Muscle of leg (tissue), 11 donors: ENCODE results near the gene NGRN. TPM values are rescaled to one million over a fixed set of nuclear protein-coding genes. Genes with fewer than 3 reads are reported as not detected.
"Not testable (repeated sequence)": the region's sequence is repeated elsewhere in the genome, so short reads cannot be mapped to it uniquely, and the experiment has no call there.

Source experiments
- DNase-seq: peaks from one replicate; pipeline ENCODE4 v3.0.0; 2013
- H3K27ac ChIP-seq: one replicate; pipeline ENCODE4 v1.5.1; 2013; ENCODE audit warnings: mild to moderate bottlenecking, low read length, control low read depth
- H3K27me3 ChIP-seq: one replicate; pipeline ENCODE4 v1.6.1; 2013; ENCODE audit warnings: low read length; ENCODE audit not compliant: control insufficient read depth, insufficient read depth
- H3K36me3 ChIP-seq: one replicate; pipeline ENCODE4 v1.6.1; 2013; ENCODE audit warnings: low read length; ENCODE audit not compliant: control insufficient read depth, insufficient read depth
- H3K4me1 ChIP-seq: one replicate; pipeline ENCODE4 v1.6.1; 2013; ENCODE audit warnings: low read length; ENCODE audit not compliant: control insufficient read depth, insufficient read depth
- H3K4me3 ChIP-seq: one replicate; pipeline ENCODE4 v1.5.1; 2013; ENCODE audit warnings: low read length, control low read depth
- H3K9me3 ChIP-seq: replicated peaks from 2 replicates; pipeline ENCODE4 v1.6.1; 2013; ENCODE audit warnings: low read depth, low read length; ENCODE audit not compliant: control insufficient read depth
- WGBS: methylation state at CpG from one replicate; pipeline ENCODE4 v1.1.5; 2013; ENCODE audit warnings: missing lambda C conversion rate; ENCODE audit not compliant: insufficient coverage; 5-methylcytosine and 5-hydroxymethylcytosine counted together
- polyA plus RNA-seq, 8 donors: library from polyadenylated mRNA; unstranded; fragments of 120-200 nt; gene quantifications; one replicate each; pipeline versions ENCODE4 v1.2.1 to v1.2.3, GENCODE V29; 2013; ENCODE audit warnings: inconsistent platforms in 1 of 8, low replicate concordance in 1 of 8; ENCODE audit not compliant: insufficient read length in 8 of 8, insufficient read depth in 1 of 8
- total RNA-seq: library from RNA; stranded (reverse); fragments of 120-200 nt; gene quantifications from one replicate; pipeline ENCODE4 v1.2.4, GENCODE V29; 2013

Gene NGRN
- total and polyA plus RNA-seq, 9 donors: 102 to 110 (median 104) TPM

- Histone ChIP-seq H3K9me3 (no peaks in the 10 kb centered on the region), H3K4me3 (no peak overlapping the region), H3K27ac (no peak overlapping the region), H3K4me1 (peaks cover 1% of the 10 kb centered on the region), H3K36me3 (no peaks in the 10 kb centered on the region), H3K27me3 (peaks cover 3% of the 10 kb centered on the region)
- DNase-seq: no peak
- WGBS: no CpG with 5 or more reads among the region's 5 CpGs
These were observed 5.9 kb upstream of the NGRN start for GRCh38 chr15:90259524-90259923.

GRCh38 chr15:90260731-90261130, 4.7 kb upstream of the NGRN start:
- 50% methylated on average over 1 of the region's 6 CpGs for WGBS
- H3K9me3 ChIP-seq, H3K36me3 ChIP-seq, H3K4me3 ChIP-seq, H3K4me1 ChIP-seq, H3K27ac ChIP-seq, H3K27me3 ChIP-seq, DNase-seq: not testable (repeated sequence)

GRCh38 chr15:90261811-90262210, 3.7 kb upstream of the NGRN start:
- H3K4me1 ChIP-seq: peaks cover 9% of the 10 kb centered on the region
- 85% methylated on average over 5 of the region's 5 CpGs for WGBS
- no peak overlapping the region for H3K27ac ChIP-seq
- no peaks in the 10 kb centered on the region for H3K36me3 ChIP-seq
- H3K9me3 ChIP-seq: no peaks in the 10 kb centered on the region
- H3K27me3 ChIP-seq: no peaks in the 10 kb centered on the region
- H3K4me3 ChIP-seq: no peak overlapping the region
- no peak for DNase-seq

- H3K27me3 ChIP-seq: no peaks in the 10 kb centered on the region
- 75% methylated on average over 2 of the region's 5 CpGs for WGBS
These were observed 3.0 kb upstream of the NGRN start for GRCh38 chr15:90262426-90262825.

GRCh38 chr15:90264671-90265070, 801 bp upstream of the NGRN start:
- WGBS: 46% methylated on average over 3 of the region's 4 CpGs
- H3K36me3 ChIP-seq: peaks cover 16% of the 10 kb centered on the region
- H3K27ac ChIP-seq: peak overlapping the region; percentile 97
- no peaks in the 10 kb centered on the region for H3K27me3 ChIP-seq
- no peaks in the 10 kb centered on the region for H3K9me3 ChIP-seq
- DNase-seq: no peak
- H3K4me3 ChIP-seq: peak overlapping the region; percentile 96
- peaks cover 17% of the 10 kb centered on the region for H3K4me1 ChIP-seq

More at GRCh38 chr15:90262426-90262825, 3.0 kb upstream of the NGRN start:
- no peak overlapping the region for H3K27ac ChIP-seq
- peaks cover 5% of the 10 kb centered on the region for H3K36me3 ChIP-seq
- DNase-seq: no peak
- peaks cover 15% of the 10 kb centered on the region for H3K4me1 ChIP-seq
- no peak overlapping the region for H3K4me3 ChIP-seq
- H3K9me3 ChIP-seq: no peaks in the 10 kb centered on the region

- Histone ChIP-seq H3K9me3 (no peaks in the 10 kb centered on the region), H3K27ac (peak overlapping the region; percentile 97), H3K36me3 (peaks cover 29% of the 10 kb centered on the region), H3K27me3 (no peaks in the 10 kb centered on the region), H3K4me1 (peaks cover 27% of the 10 kb centered on the region), H3K4me3 (peak overlapping the region; percentile 96)
- no peak for DNase-seq
- WGBS: 0% methylated on average over 10 of the region's 16 CpGs
These were observed 574 bp downstream of the NGRN start for GRCh38 chr15:90266061-90266431.

- H3K36me3 ChIP-seq: peaks cover 33% of the 10 kb centered on the region
- peak overlapping the region; percentile 96 for H3K4me3 ChIP-seq
- H3K27me3 ChIP-seq: no peaks in the 10 kb centered on the region
- no CpG with 5 or more reads among the region's 15 CpGs for WGBS
- H3K27ac ChIP-seq: peak overlapping the region; percentile 97
- peak; percentile 32 for DNase-seq
- no peaks in the 10 kb centered on the region for H3K9me3 ChIP-seq
- peaks cover 30% of the 10 kb centered on the region for H3K4me1 ChIP-seq
These were observed 1.0 kb downstream of the NGRN start for GRCh38 chr15:90266485-90266884.

GRCh38 chr15:90268415-90268814, 2.9 kb downstream of the NGRN start:
- no peak for DNase-seq
- Histone ChIP-seq H3K36me3 (peaks cover 50% of the 10 kb centered on the region), H3K9me3 (no peaks in the 10 kb centered on the region), H3K4me1 (peaks cover 34% of the 10 kb centered on the region), H3K4me3 (no peak overlapping the region), H3K27ac (no peak overlapping the region), H3K27me3 (no peaks in the 10 kb centered on the region)
- no CpG with 5 or more reads among the region's 1 CpG for whole genome bisulfite sequencing

- peaks cover 62% of the 10 kb centered on the region for H3K36me3 ChIP-seq
These were observed 5.2 kb downstream of the NGRN start for GRCh38 chr15:90270502-90271150.

GRCh38 chr15:90271459-90272166, 6.1 kb downstream of the NGRN start:
- Histone ChIP-seq H3K9me3 (no peaks in the 10 kb centered on the region), H3K36me3 (peaks cover 62% of the 10 kb centered on the region), H3K27me3 (no peaks in the 10 kb centered on the region), H3K27ac (no peak overlapping the region), H3K4me3 (no peak overlapping the region), H3K4me1 (peaks cover 27% of the 10 kb centered on the region)
- no peak for DNase-seq
- 53% methylated on average over 5 of the region's 7 CpGs for WGBS

More at GRCh38 chr15:90270502-90271150, 5.2 kb downstream of the NGRN start:
- DNase-seq: peak; percentile 30
- no peaks in the 10 kb centered on the region for H3K9me3 ChIP-seq
- H3K4me1 ChIP-seq: peaks cover 29% of the 10 kb centered on the region
- H3K27ac ChIP-seq: peak overlapping the region; percentile 42
- H3K27me3 ChIP-seq: no peaks in the 10 kb centered on the region
- WGBS: 93% methylated on average over 5 of the region's 10 CpGs
- H3K4me3 ChIP-seq: no peak overlapping the region
